Gastroesophageal sphincter (tissue), 2 donors: ENCODE results near the gene ATE1.

Experiments used
- POLR2A ChIP-seq, 2 donors: fragments of 450-650 bp; IDR thresholded peaks; one replicate each; pipeline ENCODE4 v1.6.1; 2017; ENCODE audit warnings: antibody characterized with exemption in 2 of 2, mild to moderate bottlenecking in 2 of 2, moderate library complexity in 1 of 2
- POLR2AphosphoS5 ChIP-seq: sonication (generic); formaldehyde crosslinking; IDR thresholded peaks from one replicate; pipeline ENCODE4 v1.6.1; 2017; ENCODE audit warnings: antibody characterized with exemption

DNA sequence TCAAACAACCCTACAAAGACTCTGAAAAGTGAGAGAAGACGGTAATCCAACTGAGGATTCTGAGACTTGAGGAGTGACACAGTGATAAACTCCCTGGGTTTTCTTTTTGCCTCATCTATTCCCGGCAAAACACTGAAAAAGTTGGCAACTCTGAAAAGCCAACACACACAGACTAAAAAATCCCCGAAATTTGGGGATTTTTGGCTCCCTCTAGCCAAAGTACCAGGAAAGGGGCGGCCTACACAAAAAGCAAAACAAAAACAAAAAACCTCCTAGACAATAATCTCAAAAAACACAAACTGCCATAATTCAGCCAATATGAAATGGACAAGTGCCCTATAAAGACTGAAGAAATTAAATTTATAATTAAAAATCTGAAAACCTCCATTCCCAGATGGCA is 161.4 kb downstream of the ATE1 start:
- no peak for TF ChIP-seq POLR2A (IDR thresholded peaks at IDR 0.05)
- no peak for TF ChIP-seq POLR2AphosphoS5
